ENCODE measurements around the gene FRAS1.

Gene FRAS1

DNA sequence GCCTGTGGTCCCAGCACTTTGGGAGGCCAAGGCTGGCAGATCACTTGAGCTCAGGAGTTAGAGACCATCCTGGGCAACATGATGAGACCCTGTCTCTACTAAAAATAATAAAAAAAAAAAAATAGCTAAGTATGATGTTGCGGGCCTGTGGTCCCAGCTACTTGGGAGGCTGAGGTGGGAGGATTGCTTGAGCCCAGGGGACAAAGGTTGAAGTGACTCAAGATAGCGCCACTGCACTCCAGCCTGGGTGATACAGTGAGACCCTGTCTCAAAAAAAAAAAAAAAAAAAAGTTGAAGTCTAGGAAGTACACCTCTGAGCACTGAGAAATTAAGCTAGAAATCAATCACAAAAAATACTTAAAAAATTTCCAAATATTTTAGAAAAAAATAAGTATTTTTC, 86.5 kb downstream of the FRAS1 start:
- TF ChIP-seq, protein P1, sequence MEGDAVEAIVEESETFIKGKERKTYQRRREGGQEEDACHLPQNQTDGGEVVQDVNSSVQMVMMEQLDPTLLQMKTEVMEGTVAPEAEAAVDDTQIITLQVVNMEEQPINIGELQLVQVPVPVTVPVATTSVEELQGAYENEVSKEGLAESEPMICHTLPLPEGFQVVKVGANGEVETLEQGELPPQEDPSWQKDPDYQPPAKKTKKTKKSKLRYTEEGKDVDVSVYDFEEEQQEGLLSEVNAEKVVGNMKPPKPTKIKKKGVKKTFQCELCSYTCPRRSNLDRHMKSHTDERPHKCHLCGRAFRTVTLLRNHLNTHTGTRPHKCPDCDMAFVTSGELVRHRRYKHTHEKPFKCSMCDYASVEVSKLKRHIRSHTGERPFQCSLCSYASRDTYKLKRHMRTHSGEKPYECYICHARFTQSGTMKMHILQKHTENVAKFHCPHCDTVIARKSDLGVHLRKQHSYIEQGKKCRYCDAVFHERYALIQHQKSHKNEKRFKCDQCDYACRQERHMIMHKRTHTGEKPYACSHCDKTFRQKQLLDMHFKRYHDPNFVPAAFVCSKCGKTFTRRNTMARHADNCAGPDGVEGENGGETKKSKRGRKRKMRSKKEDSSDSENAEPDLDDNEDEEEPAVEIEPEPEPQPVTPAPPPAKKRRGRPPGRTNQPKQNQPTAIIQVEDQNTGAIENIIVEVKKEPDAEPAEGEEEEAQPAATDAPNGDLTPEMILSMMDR (IDR thresholded peaks at IDR 0.05; ENCODE audit: low read depth, low read length): no peak
- no peak overlapping the region for H3K4me3 ChIP-seq (ENCODE audit: low read depth, low read length)

DNA sequence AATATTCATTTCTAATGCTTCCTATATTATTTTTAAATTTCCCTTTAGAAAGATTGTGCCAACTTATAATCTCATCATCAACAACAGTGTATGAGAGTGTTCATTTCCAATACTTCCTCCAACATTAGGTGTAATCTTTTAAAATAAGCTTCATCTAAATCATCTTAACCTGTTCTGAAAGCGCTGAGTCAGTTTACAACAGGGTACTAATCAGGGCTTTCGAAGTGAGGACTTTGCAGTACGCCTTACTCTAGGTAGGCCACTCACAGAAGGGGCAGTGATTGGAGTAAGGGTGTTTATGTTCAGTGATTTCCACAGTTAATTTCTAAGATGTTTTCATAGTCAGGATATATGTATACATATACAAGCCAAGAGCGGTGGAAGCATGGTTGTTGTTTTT, 87.9 kb downstream of the FRAS1 start:
- no peak overlapping the region for H3K4me3 ChIP-seq (ENCODE audit: low read depth, low read length)
- TF ChIP-seq, protein P1 (IDR thresholded peaks at IDR 0.05; ENCODE audit: low read depth, low read length): no peak

- no peak overlapping the region for H3K4me3 ChIP-seq (ENCODE audit: low read depth, low read length)
- TF ChIP-seq, protein P1 (IDR thresholded peaks at IDR 0.05; ENCODE audit: low read depth, low read length): no peak
Measured at GRCh38 chr4:78145622-78146021, 88.5 kb downstream of the FRAS1 start.

GRCh38 chr4:78149751-78150542, 92.8 kb downstream of the FRAS1 start:
- TF ChIP-seq, protein P1 (IDR thresholded peaks at IDR 0.05; ENCODE audit: low read depth, low read length): no peak
- no peak overlapping the region for H3K4me3 ChIP-seq (ENCODE audit: low read depth, low read length)

DNA sequence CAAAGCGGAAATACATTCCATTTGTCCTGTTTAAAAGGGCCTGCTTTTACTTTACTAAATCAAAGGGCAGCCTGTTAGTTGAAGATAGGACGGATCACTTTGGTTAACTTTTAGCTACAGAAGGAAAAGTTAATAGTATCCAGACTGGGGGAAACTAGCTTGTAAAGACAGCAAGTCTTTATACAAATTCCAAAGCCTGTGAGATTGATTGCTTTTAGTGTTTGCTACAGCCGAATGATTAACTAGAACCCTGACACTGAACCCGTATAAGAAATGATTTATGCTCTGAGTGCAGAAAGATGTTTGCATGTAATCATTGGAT, 93.4 kb downstream of the FRAS1 start:
- no peak overlapping the region for H3K4me3 ChIP-seq (ENCODE audit: low read depth, low read length)
- TF ChIP-seq, protein P1 (IDR thresholded peaks at IDR 0.05; ENCODE audit: low read depth, low read length): no peak

DNA sequence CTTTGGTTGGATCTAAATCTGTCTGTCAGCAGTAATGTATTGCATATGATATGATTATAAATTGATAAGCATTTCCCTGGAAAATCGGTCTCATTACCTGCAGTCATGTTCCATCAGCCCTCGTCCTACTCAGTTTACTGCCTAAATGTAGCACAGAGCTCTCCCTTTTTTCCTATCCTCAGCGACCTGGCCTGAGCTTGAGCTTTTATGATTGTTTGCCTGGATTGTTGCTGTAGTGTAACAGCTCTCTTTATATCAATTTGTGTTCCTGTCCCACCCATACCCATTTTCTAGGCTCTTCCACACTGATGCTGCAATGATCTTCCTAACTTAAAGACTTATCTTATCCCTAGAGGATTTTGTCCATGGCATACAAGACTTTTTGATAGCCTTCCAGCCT, 95.7 kb downstream of the FRAS1 start:
- TF ChIP-seq, protein P1 (IDR thresholded peaks at IDR 0.05; ENCODE audit: low read depth, low read length): no peak
- H3K4me3 ChIP-seq (ENCODE audit: low read depth, low read length): no peak overlapping the region

- TF ChIP-seq, protein P1 (IDR thresholded peaks at IDR 0.05; ENCODE audit: low read depth, low read length): no peak
- H3K4me3 ChIP-seq (ENCODE audit: low read depth, low read length): no peak overlapping the region
Measured at GRCh38 chr4:78154972-78155590, 98.0 kb downstream of the FRAS1 start.
